ENCODE measurements around the gene TTBK1.

The TTBK1 gene

DNA sequence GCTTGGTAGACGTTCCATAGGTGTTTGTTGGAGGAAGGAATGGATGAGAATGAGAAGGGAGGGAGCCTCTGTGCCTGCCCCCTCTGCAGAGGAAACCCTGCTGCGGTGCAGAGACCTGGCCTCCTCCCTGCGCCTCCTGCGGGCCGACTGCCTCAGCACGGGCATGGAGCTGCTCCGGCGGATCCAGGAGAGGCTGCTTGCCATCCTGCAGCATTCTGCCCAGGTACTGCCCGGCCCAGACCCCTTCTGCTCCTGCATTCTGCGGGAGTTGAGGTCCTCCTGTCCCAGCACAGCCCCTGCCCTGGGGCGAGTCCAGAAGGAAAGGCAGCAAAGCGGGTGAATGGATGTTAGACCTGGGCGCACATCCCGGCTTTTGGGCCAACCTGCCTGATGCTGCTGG is 20.1 kb upstream of the TTBK1 start:
- no peak for DNase-seq (ENCODE audit: low spot score)

DNA sequence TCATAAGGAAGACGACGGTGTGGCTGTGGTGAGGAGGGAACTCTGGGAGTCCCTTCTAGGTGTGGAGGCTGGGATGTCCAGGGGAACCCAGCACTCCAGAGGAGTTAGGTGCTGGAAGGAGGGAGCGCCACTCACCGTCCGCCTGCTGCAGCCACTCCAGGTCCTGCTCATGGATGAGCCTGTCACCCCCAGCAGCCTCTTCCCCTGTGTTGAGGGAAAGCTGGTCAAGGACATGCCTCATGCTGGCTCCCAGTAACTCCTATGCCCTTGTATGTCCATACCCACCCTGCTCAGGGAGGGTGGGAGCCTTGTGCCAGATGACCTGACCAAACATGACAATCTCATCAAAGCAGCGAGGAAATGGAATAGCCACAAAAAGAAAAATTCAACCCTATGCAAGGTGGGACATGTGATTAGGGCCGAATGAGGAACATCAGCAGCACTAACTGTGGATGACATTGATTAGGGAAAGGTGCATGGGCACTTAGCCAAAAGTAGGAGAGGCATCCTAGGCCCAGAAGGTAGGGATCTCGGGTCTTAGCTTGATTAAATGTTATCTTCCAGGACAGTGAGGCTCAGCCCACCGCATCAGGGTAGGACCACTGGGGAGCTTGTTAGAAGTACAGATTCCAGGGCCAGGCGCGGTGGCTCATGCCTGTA is 17.0 kb upstream of the TTBK1 start:
- DNase-seq (ENCODE audit: low spot score) = no peak

GRCh38 chr6:43228951-43229802 is 14.1 kb upstream of the TTBK1 start, which contains the start of gene DNPH1:
TSS of gene DNPH1 (minus strand) at chr6:43229481. CDS start at chr6:43229456, 25 bp downstream.
- peak; percentile 95 for DNase-seq (ENCODE audit: low spot score)

DNA sequence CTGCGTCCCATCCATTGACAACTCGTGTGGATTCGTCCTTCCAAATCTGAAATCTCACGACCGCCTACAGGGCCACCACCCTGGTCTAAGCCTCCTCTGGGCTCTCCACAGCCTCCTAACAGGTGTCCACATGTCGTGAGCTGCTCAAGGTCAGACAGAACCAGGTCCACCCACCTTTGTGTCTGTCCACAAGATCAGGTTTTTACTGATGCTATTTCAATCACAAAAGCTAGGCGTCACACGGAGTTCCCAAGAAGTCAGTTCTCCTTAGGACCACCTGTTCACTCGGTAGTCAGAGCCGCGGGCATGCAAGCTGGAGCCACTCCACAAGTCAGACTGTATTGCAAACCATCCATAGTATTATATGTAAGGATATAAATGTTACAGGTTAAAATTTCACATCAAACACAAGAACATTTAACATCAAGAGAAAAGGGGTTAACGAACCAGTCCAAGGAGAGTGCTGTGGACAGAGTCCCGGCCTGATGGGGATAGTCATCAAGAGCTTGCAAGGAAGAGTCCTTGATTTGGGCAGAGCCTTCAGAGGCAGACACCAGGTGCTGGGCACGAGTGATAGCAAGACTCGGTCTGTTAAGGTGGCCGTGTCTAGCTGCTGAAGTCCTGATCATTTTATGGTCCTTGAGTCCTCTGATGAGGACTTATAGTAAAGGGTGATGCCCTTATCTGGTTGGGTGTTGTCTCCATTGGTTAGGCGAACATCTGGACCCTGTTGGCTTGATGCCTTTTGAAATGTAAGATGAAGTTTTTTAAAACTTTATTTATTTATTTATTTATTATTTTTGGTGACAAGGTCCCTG is 13.3 kb upstream of the TTBK1 start:
- no peak for DNase-seq (ENCODE audit: low spot score)

- DNase-seq (ENCODE audit: low spot score) = no peak
Measured at GRCh38 chr6:43231053-43231452, 12.2 kb upstream of the TTBK1 start.

DNA sequence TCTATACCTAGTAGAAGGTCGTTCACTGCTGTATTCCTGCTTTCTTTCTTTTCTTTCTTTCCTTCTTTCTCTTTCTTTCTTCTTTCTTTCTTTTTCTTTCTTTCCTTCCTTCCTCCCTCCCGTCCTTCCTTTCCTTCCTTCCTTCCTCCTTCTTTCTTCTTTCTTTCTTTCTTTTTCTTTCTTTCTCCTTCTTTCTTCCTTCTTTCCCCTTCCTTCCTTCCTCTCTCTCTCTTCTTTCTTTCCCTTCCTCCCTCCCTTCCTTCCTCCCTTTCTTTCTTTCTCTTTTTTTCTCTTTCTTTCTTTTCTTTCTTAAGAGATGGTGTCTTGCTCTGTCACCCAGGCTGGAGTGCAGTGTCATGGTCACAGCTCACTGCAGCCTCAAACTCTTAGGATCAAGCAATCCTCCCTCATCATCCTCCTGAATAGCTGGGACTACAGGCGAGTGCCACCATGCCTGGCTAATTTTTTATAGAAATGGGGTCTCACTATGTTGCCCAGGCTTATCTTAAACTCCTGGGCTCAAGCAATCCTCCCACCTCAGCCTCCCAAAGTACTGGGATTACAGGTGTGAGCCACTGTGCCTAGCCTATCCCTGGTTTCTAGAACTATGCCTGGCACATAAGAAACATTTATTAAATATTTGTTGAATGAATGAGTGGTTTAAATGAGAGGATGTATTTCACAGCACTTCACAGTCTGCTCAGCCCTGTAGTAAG is 11.4 kb upstream of the TTBK1 start:
- DNase-seq (ENCODE audit: low spot score) = no peak

DNA sequence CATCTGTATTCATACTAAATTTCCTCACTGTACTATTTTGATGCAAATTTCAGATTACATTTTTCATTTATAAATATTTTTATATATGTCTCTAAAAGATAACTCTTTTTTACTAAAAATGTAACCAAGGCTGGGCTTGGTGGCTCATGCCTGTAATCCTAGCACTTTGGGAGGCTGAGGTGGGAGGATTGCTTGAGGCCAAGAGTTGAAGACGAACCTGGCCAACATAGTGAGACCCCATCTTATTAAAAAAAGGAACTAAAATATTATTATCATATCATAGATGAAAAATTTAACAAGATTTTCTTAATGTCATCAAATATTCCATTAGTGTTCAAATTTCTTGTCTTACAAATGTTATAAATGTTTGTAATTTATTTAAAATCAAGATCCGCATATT is 7.4 kb upstream of the TTBK1 start:
- DNase-seq (ENCODE audit: low spot score) = no peak

DNA sequence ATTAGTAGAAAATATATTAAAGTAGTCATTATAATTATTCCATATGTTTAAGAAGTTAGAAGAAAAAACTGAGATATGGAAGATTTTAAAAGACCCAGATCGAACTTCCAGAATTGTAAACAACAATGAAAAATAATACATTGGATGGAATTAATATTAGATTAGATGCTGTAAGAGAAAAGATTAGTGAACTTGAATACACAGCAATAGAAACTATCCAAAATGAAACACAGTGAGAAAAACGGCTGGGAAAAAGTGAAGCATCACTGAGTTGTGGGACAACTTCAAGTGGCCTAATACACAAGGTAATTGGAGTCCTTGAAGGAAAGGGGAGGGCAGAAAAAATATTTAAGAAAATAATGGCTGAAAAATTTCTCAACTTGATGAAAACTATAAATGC is 4.2 kb upstream of the TTBK1 start:
- no peak for DNase-seq (ENCODE audit: low spot score)

DNA sequence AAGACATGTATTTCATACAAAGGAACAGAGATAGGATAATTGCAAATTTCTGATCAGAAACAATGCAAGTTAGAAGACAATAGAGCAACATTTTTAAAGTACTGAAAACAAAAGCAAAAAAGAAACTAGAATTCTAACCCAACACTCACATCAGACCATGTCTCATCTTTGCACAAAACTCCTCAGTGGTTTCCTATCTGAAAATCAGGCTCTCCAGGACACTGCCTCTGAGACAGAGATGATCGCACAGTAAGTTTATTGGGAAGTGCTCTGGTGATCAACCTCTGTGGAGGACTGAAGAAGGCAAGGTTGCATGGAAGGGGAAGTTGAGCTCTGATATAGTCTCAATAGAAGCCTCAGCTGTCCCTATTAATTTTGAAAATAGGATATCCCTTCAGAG is 2.3 kb upstream of the TTBK1 start:
- no peak for DNase-seq (ENCODE audit: low spot score)

DNA sequence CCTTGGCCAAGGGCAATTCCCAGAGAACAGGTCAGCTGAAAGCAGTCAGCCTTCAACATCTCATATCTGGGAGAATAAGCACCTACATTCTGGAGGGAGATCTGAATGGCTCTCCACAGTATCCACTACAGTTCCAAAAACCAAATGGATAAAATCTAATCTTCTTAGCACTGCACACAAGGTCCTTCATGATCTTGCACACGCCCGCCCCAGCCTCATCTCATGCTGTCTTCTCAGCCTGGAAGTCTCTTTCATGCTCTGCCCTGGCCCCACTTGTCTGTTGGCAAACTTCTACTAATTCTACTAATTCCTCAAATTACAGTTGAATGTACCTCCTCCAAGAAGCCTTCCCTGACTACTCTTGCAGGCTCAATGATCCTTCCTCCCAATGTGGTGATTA is 1.8 kb upstream of the TTBK1 start:
- no peak for DNase-seq (ENCODE audit: low spot score)

DNA sequence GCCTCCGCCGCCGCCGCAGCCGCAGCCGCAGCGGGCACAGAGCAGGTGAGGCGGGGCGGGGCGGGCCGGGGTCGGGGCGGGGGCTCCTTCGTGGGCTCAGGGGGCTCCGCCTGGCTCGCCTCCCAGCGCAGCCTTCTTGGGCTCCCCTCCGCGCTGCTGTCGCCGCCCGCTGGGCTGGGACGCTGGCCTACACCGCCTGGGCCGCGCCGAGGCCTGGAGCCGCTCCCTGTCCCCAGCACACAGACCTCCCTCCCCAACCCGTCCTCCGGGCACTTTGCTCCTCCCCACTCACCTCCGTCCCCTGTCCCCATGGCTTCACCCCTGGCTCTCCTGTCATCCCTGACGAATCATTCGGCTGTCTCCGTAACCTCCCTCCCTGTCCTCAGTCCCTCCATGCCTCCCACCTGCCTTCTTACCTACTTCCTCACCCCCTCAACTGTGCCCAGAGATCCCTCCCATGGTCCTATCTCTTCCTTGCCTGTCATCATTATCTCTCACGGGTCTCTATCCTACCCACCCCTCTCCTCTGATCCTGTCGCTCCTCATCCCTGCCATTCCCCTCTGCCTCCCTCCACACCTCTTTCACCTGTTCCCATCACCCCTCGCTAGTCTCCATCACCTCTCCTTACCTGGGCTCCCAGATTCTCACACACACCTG is 512 bp downstream of the TTBK1 start:
- peak; percentile 70 for DNase-seq (ENCODE audit: low spot score)

DNA sequence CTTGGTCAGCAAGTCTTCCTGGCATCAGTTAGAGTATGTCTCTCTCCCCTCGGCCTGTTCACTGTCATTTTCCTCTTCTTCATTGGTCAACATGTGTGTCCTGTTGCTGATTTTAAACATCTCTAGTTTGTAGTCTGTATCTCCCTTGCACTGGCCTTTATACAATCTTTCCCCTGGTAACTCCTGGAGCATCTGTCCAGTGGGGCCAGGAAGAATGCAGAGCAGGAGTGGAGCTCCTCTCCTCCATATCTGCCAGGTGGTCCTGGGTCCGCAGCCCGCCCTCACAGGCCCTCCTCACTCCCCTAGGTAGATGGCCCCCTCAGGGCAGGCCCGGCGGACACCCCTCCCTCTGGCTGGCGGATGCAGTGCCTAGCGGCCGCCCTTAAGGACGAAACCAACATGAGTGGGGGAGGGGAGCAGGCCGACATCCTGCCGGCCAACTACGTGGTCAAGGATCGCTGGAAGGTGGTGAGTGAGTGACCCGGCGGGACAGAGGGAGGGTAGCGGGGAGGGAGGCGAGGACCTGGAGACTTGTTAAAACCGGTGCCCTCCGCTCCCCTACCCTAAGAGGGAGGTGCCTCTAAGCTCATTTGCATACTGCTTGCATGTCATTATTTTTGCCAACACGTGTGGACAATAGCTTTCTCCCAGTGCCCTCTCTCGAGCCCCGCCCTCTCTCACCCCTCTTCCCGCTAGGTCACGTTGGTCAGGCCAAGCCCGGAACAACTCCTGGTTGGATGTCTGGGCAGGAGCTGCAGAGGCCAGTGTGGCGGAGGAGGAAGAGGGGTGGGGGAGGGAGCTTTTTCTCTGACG is 3.2 kb downstream of the TTBK1 start:
- peak; percentile 93 for DNase-seq (ENCODE audit: low spot score)

GRCh38 chr6:43247114-43247999 is 4.1 kb downstream of the TTBK1 start:
- peak; percentile 99 for DNase-seq (ENCODE audit: low spot score)

- no peak for DNase-seq (ENCODE audit: low spot score)
Measured at GRCh38 chr6:43248101-43248500, 4.8 kb downstream of the TTBK1 start.

DNA sequence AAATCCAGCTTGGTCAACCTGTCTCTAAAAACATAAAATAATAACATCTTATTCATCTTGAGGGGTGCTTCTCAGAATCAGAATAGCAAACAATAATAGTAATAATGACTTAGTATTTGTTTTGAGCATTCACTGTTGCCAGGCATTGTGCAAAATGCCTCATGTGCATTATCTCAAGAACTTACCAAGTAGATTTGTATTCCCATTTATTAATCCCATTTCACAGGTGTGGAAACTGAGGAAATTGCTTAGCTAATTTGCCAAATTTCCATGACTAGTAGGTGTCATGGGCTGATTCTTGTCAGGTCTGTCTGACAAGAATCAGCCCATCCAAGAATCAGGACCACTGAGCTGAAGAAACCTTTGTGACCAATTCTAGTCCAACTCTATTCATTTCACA is 5.5 kb downstream of the TTBK1 start:
- no peak for DNase-seq (ENCODE audit: low spot score)

DNA sequence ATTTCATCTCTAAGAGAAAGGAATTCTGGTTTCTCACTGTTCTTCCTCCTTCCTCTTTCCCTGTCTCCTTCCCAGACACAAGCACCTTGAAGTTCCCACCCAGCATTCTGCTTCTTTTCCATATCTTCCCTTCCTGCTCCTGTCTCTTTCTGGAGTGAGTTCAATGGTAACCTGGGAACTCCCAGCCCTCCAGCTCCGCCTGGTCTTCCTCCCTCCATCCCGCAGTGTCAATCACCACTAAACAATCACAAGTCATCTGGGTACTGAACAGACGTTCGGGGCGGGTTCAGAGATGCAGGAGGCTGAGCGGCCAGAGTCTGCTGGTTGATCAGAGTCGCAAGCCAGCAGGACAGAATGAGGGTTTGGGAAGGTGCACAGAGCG is 7.7 kb downstream of the TTBK1 start:
- DNase-seq (ENCODE audit: low spot score) = no peak

- DNase-seq (ENCODE audit: low spot score) = no peak
Measured at GRCh38 chr6:43253401-43253800, 10.1 kb downstream of the TTBK1 start.

GRCh38 chr6:43254138-43254817 is 11.0 kb downstream of the TTBK1 start:
- no peak for DNase-seq (ENCODE audit: low spot score)

- DNase-seq (ENCODE audit: low spot score) = no peak
Measured at GRCh38 chr6:43254846-43255245, 11.6 kb downstream of the TTBK1 start.

Measured in iPS-NIHi11 (cell line).